Activated CD4-positive, alpha-beta T cell treated with anti-CD3 and anti-CD28 coated beads, Interleukin-2, Interleukin-6, amounts not matched to agents 100 ng/mL and 50 ng/mL, durations not matched to agents 16 hours and 8 hours (primary cell): ENCODE measurements around the gene GLT8D2.

ENCODE experiments used
- DNase-seq: peaks from one replicate; pipeline ENCODE4 v3.0.0-alpha.2; 2020

The GLT8D2 gene

DNA sequence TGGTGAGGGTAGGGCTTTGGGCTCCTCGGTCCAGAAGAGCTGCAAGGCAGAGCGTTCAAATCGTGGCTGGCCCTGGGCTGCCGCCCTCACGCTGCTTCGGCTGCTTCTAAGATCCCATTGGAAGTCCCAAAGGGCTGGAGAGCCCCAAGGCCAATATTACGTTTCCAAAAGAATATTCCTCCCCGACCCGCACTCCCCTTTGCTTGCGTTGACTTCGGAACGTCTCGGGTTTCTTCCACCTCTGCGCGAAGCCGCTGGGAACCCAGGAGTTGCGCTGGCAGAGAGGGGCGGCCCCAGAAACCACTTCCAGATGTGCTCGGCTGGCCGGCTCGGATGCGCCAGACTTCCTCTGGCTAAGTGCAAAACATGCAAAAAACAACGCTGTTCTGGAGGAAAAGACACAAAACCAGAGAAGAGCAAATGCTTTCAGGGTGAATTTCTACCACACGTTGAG, at the start of gene GLT8D2:
Gene GLT8D2 (minus strand): TSS at position 285 of the 454 bp plus-strand sequence. CDS start 30,539 bp downstream, outside the sequence.
- peak; percentile 13 for DNase-seq

- no peak for DNase-seq
Observed at GRCh38 chr12:104097954-104098353, 48.0 kb upstream of the GLT8D2 start.

GRCh38 chr12:104095289-104095688, 45.3 kb upstream of the GLT8D2 start:
- peak; percentile 7 for DNase-seq

GRCh38 chr12:104094284-104094683, 44.3 kb upstream of the GLT8D2 start:
- DNase-seq: no peak

DNA sequence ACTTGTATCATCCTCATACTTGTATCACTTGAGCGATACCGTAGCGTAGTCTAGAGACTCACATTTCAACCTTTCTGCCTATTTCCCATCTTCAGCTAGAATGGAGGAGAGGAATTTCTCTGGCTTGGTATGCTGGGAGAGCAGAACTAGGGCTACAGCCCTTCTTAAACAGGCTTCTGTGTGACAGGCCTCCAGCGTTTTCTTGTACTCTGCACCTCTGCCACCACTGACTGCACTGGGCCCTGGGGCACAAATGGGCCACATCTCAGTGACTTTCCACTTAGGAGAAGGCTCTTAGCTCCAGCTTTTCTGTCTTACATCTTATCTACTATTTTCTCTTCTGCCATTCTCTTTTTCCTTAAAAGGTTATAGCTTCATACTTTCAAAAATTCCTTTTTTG, 41.1 kb upstream of the GLT8D2 start:
- DNase-seq: no peak

DNA sequence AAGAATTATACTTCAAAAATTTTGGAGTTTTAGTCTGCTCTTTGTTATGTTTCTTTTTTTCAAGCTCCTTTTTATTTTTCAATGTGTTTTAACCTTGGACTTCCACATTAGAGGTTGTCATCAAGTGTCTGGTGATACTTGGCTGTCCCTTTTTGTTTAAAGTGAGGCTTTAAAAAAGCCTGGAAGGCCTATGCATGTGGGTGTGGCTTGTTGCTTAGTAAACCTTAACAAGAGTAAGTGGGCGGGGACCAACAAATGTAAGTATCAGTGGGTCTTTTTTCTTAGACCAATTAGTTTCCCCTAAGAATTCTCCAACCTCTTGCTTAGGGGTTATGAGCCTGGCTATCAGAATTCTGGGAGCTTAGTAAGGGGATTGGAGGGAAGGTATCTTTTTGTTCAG, 40.7 kb upstream of the GLT8D2 start:
- no peak for DNase-seq

DNA sequence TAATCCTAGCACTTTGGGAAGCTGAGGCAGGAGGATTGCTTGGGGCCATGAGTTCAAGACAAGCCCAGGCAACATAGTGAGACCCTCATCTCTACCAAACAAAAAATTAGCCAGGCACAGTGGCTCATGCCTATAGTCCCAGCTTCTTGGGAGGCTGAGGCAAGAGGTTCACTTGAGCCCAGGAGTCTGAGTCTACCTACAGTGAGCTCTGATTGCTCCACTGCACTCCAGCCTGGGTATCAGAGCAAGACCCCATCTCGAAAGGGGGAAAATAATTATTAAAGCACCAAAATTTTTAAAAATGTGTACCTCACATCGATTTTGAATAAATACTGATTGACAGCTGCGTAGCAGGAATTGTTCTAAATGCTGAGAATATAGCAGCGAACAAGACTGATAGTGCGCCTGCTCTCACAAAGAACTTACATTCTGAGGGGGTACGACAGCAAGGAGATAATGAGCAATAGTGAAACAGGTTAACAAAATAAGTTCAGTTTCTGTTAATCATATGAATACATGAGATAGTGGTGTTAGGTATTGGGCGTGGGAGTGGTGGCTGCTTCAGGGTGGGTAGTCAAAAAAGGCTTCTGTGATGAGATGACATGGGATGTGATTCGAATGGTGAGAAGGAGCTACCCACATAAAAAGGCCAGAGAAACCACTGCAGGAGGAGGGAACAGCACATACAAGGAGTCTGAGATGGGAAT, 33.9 kb upstream of the GLT8D2 start:
- DNase-seq: peak; percentile 81

DNA sequence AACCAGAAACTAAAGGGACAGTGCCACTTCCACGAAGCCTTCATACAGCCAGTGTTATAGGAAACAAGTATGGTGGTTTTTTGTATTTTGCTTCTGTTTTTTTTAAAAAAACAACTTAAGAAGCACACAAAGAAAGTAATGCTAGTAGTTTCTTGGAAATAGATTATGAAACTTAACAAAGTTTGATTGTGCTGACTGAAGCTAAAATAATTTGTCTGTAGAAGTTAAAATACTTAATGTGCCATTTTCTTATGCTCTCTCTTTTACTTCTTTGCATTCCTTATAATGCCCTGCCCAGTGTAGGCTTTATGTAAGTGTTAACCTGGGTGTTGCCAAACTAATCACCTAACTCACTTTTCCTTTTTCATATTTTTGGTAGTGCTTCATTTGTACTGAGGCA, 30.8 kb upstream of the GLT8D2 start:
- no peak for DNase-seq

DNA sequence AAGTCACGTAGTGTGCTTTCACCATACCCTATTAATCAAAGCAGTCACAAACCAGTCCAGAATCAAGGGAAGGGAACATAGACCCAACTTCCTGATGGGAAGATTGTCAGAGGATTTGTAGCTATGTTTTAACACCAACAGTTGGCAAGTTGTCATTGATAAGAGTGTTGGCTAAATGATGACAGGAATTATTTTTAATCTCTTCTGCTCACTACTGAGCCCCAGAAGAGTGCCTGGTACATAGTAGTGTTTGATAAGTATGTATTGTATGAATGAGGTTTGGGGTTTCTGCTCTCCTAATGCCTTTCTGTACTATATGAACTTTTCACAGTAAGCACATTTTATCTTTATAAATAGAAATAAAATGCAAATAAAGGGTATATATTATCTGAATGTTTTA, 29.0 kb upstream of the GLT8D2 start:
- no peak for DNase-seq

GRCh38 chr12:104073699-104074098, 23.7 kb upstream of the GLT8D2 start:
- no peak for DNase-seq

DNA sequence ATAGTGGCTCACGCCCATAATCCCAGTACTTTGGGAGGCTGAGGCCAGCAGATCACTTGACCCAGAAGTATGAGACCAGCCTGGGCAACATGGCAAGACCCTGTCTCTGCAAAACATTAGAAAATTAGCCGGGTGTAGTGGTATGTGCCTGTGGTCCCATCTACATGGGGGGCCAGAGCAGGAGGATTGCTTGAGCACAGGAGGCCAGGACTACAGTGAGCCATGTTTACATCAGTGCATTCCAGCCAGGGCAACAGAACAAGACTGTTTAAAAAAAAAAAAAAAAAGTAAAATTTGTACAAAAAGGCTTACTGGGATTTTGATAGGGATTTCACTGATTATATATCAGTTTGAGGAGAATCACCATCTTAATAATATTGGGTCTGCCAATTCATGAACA, 22.1 kb upstream of the GLT8D2 start:
- DNase-seq: no peak

GRCh38 chr12:104064842-104065427, 14.9 kb upstream of the GLT8D2 start:
- DNase-seq: no peak

DNA sequence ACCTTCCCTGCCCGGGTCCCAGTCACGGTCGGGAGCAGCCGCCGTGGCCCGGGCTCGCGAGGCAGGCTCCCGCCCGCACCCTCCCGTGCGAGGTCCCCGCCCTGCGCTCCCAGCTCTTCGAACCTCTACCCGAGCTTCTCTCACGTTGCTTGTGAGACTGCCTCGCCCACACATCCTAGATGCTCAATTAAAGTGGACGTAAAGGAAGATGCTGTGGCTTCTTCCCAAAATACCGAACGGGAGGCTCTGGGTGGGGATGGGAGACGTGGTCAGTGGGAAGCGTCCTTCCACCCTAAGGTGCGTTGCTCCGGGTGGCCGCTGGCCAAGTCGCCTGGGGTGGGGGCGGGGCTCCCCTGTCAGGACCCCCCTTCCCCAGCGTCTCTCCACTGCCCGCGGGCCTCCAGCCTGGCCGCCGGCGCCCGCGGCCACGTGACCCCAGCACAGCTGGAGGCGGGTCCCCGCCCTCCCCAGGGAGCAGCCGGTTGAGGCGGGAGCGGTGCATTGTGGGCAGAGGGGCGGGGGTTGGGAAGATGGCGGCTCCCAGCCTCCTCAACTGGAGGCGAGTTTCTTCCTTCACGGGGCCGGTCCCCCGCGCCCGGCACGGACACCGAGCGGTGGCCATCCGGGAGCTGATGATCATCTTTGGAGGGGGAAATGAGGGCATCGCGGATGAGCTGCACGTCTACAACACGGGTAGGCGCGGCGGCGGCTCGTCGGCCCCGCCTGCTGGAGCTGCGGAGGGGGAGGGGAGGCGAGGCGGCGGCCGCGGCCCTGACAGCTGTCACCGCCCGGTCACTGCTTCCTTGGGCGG, 14.2 kb upstream of the GLT8D2 start, which contains the start of gene HCFC2:
Gene HCFC2 (plus strand): TSS at position 501 of the 811 bp plus-strand sequence. CDS start 30 bp downstream, at position 531.
- peak; percentile 93 for DNase-seq

DNA sequence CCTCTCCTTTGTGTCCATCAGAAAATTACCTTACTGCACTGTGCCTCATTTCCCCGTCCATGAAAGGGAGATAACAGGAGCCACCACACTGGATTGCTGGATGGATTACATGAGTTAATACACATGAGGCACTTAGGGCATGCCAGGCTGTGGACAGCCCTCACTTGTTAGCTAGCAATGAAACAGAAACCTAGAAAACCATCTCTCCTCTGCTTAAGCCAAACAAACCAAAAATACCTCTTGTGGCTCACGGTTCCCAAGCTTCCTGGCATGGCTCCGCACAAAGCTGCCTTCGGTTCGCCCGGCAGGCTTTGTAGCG, 13.7 kb upstream of the GLT8D2 start:
- no peak for DNase-seq

DNA sequence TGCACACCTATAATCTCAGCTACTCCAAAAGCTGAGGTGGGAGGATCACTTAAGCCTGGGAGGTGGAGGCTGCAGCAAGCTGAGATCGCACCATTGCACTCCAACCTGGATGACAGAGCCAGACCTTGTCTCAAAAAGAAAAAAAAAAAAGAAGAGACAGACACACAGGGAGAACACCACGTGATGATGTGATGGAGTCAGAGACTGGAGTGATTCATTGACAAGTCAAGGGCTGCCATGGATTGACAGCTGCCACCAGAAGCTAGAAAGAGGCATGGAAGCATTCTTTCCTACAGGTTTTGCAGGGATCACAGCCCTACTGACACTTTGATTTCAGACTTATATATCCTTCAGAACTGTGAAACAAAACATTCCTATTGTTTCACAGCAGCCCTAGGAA, 10.8 kb upstream of the GLT8D2 start:
- no peak for DNase-seq

GRCh38 chr12:104059963-104060362, 10.0 kb upstream of the GLT8D2 start:
- DNase-seq: no peak

GRCh38 chr12:104058802-104059201, 8.8 kb upstream of the GLT8D2 start:
- DNase-seq: no peak

GRCh38 chr12:104057771-104058197, 7.8 kb upstream of the GLT8D2 start:
- peak; percentile 27 for DNase-seq

GRCh38 chr12:104056419-104056972, 6.5 kb upstream of the GLT8D2 start:
- DNase-seq: no peak

- DNase-seq: no peak
Observed at GRCh38 chr12:104055686-104056388, 5.8 kb upstream of the GLT8D2 start.

DNA sequence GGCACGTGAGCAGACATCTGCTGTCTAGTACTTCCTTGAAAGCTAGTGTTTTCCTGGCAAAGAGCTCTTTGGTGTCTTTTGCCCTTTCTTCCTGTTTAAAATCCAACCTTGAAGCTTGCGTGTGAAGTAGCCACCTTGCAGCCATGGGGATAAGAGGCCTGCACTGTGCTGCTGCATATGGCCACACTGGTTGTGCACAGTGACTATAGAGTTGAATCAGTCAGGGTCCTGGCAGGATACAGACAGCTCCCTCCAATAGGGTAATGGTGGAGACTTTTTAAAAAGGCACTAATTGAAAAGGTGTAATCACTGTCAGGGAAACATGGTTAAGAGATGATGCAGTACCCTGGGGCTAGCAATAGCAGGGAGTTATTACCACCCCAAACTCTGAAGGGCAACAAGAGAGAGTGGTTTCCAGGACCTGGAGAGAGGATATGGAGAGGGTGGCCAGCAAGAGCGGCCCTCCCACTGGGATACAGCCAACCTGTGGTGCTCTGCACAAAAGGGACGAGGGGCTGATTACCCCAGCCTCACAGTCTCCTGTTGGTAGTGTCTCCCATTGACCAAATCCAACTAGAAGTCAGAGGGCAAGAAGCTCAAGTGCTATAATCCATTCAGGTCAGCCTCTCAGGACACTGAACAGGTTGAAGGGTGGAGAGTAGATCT, 4.8 kb upstream of the GLT8D2 start:
- DNase-seq: no peak

- DNase-seq: no peak
Observed at GRCh38 chr12:104050436-104050835, 449 bp upstream of the GLT8D2 start.
